ENCODE measurements around the gene DLGAP3. TPM values are rescaled to one million over a fixed set of nuclear protein-coding genes. Genes with fewer than 3 reads are reported as not detected.

DLGAP3 gene
- total and polyA plus RNA-seq, 2 of the 13 experiments (the other 11 are each of a cell fraction or from before 2014, with no cell fraction given) = 0.03 to 0.04 TPM

- peak; percentile 97 for TF ChIP-seq ZXDC (CRISPR knock-in tag; IDR thresholded peaks at IDR 0.05)
- no peak for TF ChIP-seq PAF1 (CRISPR knock-in tag; IDR thresholded peaks at IDR 0.05)
- peak; percentile 87 for TF ChIP-seq ZMYM4 (CRISPR knock-in tag; IDR thresholded peaks at IDR 0.05)
- peak; percentile 94 for TF ChIP-seq ISL2 (CRISPR knock-in tag; IDR thresholded peaks at IDR 0.05)
- peak; percentile 79 for TF ChIP-seq GFI1 (CRISPR knock-in tag; IDR thresholded peaks at IDR 0.05; ENCODE audit: borderline replicate concordance)
- peak; percentile 99 for TF ChIP-seq ETS1 (CRISPR knock-in tag; IDR thresholded peaks at IDR 0.05)
- peak; percentile 99 for TF ChIP-seq IKZF4 (CRISPR knock-in tag; IDR thresholded peaks at IDR 0.05; ENCODE audit: borderline replicate concordance, low read depth, not compliant biosample characterization)
- TF ChIP-seq ZNF280B (CRISPR knock-in tag; IDR thresholded peaks at IDR 0.05; ENCODE audit: borderline replicate concordance) = peak; percentile 99
- TF ChIP-seq ZFY (CRISPR knock-in tag; IDR thresholded peaks at IDR 0.05) = peak; percentile 74
- 0 out of 2 replicates have a peak, but pooled peaks have one; percentile 70 for TF ChIP-seq NFIB (CRISPR knock-in tag; IDR thresholded peaks at IDR 0.05; ENCODE audit: borderline replicate concordance)
- TF ChIP-seq E2F1 (CRISPR knock-in tag; IDR thresholded peaks at IDR 0.05) = peak; percentile 92
- peak; percentile 100 for TF ChIP-seq KLF6 (CRISPR knock-in tag; IDR thresholded peaks at IDR 0.05)
- peak; percentile 87; the same call in 1 of the 2 replicates for TF ChIP-seq RELA (CRISPR knock-in tag; IDR thresholded peaks at IDR 0.05)
- peak; percentile 91 for TF ChIP-seq ZNF329 (CRISPR knock-in tag; IDR thresholded peaks at IDR 0.05; ENCODE audit: low read depth)
- TF ChIP-seq NFE2 (CRISPR knock-in tag; IDR thresholded peaks at IDR 0.05) = peak; percentile 60; the same call in 1 of the 2 replicates
- TF ChIP-seq AKNA (CRISPR knock-in tag; IDR thresholded peaks at IDR 0.05; ENCODE audit: borderline replicate concordance) = peak; percentile 99
Measured at GRCh38 chr1:34924759-34925555, 4.5 kb downstream of the DLGAP3 start (continued).

Measured in HepG2 (cell line).